DOHH2 (cell line): ENCODE data around the gene DHRS13.

Experiments
- CTCF ChIP-seq: fragments of 200-600 bp; sonication (generic); IDR thresholded peaks from one replicate; pipeline ENCODE4 v1.5.1; 2014; ENCODE audit warnings: antibody characterized with exemption, mild to moderate bottlenecking, low read depth, low read length; ENCODE audit not compliant: poor library complexity, severe bottlenecking
- EZH2phosphoT487 ChIP-seq: fragments of 200-600 bp; sonication (generic); IDR thresholded peaks from 2 replicates; pipeline ENCODE4 v1.6.1; 2017; ENCODE audit warnings: borderline replicate concordance, mild to moderate bottlenecking, antibody characterized with exemption, low read length, moderate library complexity, mixed read lengths

GRCh38 chr17:28949185-28950016, 46.5 kb upstream of the DHRS13 start:
- no peak for TF ChIP-seq CTCF
- no peak for TF ChIP-seq EZH2phosphoT487
